Germinal center (tissue), 1 donor: ENCODE data around the gene C16orf89.
"Not testable (repeated sequence)": the region's sequence is repeated elsewhere in the genome, so short reads cannot be mapped to it uniquely, and the experiment has no call there.

Experiments
- DNase-seq: peaks from one replicate; pipeline ENCODE4 v3.0.0; 2012; ENCODE audit warnings: mixed read lengths, low spot score

The C16orf89 gene

DNA sequence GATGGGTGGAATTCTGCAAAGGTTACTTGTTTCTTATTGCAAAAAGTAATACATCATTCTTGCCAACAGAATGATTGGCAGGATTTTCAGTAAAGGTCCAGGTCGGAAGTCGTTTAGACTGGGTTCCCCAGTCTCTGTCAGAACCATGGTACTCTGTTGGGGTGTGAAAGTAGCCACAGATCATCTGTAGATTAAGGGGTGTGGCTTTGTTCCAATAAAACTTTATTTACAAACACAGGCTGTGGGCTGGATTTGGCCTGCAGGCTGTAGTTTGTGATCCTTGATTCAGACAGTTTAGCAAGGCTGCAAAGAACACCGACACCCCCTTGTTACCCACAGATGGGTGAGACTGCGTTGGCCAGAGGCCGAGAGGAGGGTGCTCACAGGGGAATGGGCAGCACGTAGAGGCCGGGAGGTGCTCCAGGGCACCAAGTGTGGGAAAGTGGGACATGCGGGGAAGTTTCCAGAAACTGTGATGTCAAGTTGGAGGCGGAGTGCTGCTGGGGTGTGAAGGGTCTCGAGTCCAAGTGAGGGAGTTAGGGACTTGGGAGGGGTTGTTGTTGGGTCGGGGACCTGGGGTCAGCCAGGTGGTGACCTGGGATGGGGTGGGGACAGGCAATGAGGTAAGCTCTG, 18.5 kb upstream of the C16orf89 start:
- DNase-seq = not testable (repeated sequence)

DNA sequence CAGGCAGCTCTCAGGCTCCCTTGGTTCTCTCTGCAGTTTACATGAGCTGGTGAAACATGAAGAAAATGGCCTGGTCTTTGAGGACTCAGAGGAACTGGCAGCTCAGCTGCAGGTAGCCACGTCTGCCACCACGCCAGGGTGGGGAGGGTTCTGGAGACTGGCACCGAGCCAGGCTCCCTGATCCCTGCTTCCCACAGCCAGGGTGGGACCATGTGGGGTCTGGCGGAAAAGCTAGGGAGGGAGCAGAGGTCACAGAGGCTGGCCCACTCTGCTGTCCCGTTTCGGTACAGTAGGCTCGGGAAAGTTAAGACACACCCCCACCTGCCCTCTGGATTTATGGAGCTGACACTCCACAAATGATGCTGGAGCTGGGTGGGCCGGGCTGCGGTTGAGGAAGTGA, 17.9 kb upstream of the C16orf89 start:
- DNase-seq = not testable (repeated sequence)

DNA sequence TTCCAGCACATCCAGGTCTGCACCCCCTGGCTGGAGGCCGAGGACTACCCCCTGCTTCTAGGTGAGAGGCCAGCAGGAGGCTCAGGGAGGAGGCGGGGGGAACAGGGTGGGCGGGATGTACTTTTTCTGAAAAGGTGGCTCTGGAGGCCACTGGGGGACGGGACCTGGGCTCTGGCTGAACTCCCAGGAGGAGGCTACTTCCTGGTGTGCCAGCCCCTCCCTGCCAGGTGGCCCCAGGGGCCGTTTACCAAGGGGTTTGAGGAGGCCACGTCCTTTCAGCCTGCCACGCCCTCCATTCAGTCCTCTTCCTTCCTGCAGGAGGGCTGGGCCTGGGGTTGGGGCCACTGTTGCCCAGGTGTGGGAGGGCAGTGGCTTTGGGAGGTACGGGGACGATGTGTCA, 15.2 kb upstream of the C16orf89 start:
- DNase-seq = not testable (repeated sequence)

DNA sequence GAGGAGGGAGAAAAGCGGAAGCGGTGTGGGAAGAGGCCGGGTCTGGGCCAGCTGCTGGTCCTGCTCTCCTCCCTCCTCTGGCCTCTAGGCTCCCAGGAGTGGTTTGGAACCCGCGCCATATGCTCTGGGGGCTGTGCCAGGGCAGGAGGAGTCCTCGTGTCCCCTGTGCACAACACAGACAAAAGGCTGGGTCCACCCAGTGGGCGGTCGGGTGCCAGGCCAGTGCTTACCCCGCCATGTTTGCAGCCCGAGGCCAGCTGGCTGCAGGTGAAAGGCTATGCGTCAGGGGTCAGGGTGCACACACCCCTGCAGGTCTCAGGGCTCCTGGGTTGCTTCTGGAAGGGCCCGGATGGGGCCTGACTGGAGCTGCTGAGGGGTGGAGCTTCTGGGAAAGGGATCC, 14.7 kb upstream of the C16orf89 start:
- DNase-seq = not testable (repeated sequence)

DNA sequence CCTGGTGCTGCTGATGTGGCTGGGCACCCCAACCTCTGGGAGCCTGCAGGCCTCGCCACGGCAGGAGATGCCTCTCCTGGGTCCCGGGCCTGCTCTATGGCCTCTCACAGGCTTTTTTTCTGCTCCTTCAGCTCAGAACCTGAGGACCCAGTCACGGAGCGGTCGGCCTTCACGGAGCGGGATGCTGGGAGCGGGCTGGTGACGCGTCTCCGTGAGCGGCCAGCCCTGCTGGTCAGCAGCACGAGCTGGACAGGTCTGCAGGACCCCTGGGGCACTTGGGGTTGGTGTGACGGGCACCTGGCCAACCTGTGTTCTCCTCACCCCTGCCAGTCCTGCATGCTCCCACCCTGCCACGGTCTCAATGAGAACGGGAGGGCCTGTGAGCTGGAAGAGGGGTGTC, 12.9 kb upstream of the C16orf89 start:
- DNase-seq = no peak

DNA sequence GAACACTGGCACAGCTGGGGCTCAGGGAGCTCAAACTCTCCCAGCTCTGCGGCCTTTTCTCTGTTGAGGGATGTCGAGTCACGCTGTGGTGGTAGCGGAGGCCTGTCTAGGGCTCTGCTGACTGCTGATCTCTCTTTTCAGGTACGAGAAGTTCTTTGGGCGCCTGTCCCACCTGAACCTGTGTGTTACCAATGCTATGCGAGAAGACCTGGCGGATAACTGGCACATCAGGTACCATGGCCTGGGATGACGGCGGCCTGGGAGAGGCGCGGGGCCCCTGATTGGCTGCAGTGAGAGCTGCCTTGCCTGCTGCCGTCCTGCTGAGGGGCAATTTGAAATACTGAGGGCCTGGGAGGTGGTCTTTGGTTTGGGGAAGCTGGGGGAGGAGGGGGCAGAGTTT, 11.5 kb upstream of the C16orf89 start:
- DNase-seq = no peak

DNA sequence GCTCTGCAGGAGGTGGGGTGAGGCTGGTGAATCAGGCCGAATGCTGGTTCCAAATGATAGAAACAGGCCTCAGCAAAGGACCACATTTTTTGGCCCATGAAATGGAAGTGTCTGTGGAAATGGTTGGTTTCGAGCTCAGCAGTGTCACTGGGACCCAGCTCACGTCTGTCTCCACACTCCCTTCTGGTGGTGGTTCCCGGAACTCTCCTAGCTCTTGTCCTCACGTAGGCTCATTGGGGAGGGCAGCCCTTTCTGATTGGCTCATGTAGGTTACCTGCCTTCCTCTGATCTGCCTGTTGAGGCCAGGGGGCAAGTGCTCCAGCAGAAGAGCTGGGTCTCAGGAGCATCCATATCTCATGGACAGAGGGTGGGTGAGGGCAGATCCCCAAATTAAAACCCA, 9.9 kb upstream of the C16orf89 start:
- DNase-seq = no peak

DNA sequence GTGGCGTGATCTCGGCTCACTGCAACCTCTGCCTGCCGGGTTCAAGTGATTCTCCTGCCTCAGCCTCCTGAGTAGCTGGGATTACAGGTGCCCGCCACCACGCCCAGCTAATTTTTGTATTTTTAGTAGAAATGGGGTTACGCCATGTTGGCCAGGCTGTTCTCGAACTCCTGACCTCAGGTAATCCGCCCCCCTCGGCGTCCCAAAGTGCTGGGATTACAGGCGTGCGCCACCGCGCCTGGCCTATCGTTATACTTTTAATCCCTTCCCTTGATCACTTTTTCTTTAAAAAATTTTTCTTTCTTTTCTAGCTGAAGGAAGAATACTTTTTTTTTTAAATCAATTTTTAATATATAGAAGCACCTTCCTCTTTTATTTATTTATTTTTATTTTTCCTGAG, 8.0 kb upstream of the C16orf89 start:
- DNase-seq = not testable (repeated sequence)

DNA sequence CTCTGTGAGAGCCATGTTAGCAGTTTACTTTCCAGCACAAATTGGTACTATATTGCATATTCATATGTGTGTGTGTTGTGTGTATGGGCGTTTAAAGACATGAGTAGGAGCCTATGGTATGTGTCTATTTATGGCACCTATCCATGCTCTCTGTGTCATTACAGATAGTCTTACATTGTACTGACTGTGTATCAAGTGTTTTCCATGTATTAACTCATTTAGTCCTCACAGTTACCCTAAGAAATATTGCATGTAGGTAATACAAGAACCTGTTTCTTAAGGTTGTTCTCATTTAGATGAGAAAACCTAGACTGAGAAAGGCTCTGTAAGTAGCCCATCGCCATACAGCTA, 7.5 kb upstream of the C16orf89 start:
- no peak for DNase-seq

DNA sequence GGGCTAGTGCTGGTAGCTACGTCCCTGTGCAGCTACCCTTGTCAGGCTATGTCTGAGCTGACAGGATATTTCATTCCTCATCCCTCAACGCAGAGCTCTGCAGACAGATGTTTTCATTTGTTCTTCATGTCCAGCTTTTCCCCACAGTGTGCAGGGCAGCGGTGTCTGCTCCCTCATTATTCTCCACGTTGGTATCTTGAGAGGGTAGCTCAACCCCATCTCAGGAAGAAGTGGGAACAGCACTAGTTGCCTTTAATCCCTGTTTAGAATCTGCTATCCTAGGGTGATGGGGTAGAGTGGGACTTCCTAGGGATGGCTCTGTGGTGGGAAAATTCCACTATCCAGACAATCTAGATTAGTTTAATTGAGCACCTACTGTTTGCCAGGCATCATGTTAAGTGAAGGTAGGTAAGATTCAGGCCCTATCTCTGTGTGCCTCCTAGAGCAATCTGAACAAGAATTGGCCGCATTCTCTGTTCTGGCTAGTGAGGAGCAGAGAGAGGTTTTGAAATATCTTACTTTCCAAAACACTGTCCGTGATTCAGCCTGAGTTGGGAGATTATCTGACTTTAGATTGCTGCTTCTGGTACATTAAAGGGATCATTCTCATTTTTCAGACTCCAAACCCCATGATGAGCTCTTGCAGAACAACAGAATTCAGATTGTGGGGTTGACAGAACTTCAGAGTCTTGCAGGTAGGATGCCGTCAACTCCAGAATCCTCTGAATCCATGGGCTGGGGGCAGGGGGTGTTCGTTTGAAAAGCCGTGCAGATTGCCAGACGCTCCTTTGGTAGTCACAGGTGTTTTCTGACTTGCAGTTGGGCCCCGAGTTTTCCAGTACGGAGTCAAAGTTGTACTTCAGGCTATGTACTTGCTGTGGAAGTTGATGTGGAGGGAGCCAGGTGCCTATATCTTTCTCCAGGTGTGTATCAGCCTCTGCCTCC, 6.8 kb upstream of the C16orf89 start:
- no peak for DNase-seq

DNA sequence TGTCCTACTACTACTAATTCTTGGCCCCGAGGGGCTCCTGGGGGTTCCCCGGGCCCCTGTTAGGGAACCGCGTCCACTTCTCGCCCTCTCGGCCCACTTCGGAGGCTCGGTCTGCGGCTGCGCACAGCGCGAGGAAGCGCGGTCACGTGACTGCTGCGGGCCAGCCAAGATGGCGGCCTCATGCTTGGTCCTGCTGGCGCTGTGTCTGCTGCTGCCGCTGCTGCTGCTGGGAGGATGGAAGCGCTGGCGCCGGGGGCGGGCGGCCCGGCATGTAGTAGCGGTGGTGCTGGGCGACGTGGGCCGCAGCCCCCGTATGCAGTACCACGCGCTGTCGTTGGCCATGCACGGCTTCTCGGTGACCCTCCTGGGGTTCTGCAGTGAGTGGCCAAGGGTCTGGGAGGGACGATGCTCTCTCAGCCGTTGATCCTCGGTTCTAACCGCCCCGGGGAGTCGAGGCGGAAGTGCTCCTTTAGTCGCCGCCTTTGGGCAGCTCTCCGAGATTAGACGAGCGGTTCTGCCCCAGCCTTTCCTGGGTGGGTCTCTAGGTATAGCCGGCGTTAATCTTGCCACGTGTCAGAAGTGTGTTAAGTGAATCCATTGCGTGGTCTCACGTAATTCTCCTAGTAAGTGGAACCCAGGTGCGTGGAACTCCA, 6.1 kb upstream of the C16orf89 start, which contains the start of gene ALG1:
Gene ALG1 (plus strand): TSS at position 163 of the 653 bp plus-strand sequence. CDS start 7 bp downstream, at position 170.
- DNase-seq = peak; percentile 93

DNA sequence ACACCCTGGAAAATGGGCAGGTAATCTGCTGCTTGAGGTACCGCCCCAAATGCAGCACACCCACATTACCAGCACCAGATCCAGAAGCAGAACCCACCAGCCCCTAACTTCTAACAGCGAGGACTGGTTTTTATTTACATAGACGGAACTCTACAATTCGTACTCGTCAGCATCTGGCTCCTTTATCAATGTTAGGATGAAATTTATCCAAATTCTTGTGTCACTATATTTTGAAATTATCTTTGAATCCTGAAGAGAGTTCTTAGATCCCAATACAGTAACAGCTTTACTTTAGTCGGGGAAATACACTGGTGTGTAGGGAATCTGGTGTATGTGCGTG, 5.6 kb upstream of the C16orf89 start:
- no peak for DNase-seq

DNA sequence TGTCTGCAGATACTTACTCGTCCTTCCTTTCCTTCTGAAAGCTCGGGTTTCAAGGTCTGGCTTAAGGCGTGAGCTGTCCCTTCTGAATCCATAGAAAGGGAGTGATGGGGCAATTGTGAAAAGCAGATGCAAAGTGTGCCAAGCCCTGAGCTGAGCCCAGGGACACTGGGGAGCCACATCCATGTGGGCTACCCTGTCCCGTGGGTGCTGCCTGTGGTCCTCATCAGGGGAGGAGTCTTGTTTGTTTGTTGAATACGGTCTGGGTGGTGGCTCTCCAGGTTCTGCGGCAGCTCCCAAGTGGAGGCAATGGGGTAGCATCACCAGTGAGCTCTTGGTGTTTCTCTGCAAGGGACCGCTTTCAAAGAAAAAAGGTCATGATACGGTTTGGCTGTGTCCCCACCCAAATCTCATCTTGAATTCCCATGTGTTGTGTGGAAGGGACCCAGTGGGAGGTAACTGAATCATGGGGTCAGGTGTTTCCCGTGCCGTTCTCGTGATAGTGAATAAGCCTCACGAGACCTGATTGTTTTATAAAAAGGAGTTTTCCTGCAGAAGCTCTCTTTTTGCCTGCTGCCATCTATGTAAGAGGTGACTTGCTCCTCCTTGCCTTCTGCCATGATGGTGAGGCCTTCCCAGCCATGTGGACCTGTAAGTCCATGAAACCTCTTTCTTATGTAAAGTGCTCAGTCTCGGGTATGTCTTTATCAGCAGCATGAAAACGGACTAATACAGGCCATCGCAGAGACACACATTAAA, 4.9 kb upstream of the C16orf89 start:
- DNase-seq = no peak

DNA sequence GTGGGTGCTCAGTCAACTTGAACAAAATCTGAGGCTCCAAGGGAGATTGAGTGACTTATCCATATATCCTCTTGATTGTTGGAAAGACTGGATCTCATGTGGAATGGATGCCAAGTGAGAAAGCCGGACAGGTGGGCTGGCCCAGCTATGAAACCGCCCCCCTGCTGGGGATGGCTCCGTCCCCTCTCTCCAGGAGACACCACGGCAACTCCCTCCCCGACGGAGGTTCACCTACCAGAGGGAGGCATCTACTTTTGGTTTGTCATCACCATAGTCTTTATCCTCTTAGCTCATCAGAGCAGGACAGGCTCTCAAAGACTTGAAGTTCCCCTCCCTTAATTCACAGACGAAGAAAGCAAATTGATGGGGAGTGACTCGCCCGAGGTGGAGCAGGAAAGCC, 4.1 kb upstream of the C16orf89 start:
- no peak for DNase-seq

DNA sequence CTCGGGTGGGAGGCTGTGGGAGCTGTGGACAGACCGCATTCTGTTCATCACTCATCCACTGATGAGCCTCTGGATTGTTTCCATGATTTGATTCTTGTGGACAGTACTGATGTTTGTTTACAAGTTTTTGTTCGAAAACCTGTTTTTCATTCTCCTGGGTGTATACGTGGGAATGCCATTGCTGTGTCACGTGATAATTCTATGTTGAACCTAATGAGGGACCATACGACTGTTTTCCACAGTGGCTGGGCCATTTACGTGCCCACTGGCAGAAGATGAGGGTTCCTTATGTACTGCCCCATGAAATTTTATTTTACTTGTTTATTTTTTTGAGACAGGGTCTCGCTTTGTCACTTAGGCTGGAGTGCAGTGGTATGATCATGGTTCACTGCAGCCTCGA, 3.3 kb upstream of the C16orf89 start:
- no peak for DNase-seq

DNA sequence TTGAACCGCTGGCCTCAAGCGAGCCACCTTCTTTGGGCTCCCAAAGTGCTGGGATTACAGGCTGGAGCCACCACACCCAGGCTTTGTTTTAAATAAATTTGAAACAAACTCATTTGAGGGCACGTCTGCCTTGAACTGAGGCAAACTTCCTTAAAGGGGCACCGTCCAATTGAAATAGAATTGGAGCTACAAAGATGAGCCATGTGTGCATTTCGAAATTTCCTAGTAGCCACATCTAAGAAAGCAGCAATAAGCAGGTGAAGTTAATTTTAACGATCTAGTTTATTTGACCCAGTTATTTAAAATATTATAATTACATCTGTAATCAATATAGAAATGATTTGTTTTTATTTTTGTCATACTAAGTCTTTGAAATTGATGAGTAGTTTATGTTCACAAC, 755 bp upstream of the C16orf89 start:
- DNase-seq = no peak

DNA sequence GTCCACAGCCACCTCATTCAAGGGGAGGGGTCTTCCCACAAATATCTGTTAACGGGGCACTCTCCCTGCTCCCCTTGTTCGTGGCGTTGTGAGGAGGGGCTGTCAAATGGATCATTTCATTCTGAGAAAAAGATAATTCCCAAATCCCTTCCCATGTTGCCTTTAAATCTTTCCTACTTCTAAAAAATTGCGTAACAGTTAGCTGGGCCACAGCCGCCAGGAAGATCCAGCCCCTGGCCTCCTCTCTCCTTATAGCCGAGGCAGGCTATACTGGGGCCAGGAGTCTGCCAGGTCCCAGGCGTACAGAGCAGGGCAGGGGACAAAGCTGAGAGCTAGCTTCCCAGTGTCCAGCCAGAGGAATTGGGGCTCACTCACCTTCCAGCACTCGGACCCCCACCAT, 430 bp downstream of the C16orf89 start:
- no peak for DNase-seq

DNA sequence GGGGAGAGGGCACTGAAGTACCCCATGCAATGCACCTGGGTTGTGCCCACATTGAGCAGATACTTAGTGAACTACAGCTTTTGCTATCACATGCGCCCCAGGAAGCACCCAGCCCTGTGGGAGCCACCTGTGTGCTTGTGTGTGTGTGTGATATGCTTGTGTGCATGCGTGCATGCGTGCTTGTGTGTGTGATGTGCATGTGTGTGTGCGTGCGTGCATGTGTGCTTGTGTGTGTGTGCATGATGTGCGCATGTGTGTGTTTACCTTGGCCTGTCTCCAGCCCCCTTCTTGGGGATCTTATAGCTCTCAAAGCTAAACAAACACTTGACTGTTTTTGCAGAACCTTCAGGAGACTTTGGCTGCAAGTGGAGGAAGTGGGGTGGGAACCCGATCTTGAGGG, 841 bp downstream of the C16orf89 start:
- DNase-seq = no peak

DNA sequence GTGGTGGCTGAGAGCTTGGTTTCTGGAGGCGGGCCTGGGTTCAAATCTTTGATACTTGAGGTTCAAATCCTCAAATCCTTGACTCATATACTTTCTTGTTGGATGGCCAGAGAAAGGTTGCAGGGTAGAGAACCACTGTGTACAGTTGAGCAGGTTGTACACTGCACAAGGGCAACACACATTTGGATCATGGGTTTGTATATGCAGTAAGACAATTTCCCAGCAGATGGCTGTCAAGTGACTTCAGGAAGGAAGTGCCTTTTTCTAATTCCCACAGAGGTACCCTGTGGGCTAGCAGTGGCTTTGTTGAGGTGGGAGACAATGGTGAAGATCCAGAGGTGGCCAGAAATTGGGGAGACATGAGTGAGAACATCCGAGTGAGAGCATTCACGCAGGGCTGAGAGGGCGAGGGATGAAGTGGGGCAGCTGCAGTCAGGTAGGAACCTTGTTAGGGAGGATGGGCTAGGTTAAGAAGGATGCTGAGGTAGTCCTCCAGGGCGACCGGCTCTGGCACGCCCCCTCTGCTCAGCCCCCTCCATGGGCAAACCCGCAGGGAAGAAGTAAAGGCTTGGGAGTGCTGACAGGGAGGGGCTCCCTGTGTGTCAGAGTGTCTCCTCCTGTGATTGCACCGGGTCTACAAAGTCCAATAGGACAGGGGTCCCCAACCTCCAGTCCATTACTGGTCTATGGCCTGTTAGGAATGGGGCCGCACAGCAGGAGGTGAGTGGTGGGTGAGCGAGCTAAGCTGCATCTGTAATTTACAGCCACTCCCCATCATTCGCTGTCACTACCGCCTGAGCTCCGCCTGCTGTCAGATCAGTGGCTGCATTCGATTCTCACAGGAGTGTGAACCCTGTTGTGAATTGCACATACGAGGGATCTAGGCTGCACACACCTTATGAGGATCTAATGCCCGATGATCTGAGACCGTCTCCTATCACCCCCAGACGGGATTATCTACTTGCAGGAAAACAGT, 2.7 kb downstream of the C16orf89 start:
- DNase-seq = no peak

DNA sequence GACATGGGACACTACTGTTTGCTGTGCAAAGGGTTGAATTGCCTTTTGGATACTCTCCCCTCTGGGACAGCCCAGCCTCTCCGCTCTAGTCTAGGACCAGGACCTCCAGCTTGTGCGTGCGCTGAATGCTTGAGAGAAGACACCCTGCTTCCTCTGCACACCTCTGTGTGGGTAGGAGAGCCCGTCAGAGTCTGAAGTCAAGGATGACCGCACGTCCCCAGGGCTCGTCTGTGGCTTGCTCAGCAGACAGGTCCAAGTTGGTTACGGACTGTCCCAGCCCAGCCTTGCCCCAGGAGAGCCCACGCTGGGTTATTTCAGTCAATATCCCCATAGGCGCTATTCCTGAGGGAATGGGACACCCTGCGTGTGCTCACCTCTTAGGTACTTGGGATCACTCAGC, 3.7 kb downstream of the C16orf89 start:
- no peak for DNase-seq

DNA sequence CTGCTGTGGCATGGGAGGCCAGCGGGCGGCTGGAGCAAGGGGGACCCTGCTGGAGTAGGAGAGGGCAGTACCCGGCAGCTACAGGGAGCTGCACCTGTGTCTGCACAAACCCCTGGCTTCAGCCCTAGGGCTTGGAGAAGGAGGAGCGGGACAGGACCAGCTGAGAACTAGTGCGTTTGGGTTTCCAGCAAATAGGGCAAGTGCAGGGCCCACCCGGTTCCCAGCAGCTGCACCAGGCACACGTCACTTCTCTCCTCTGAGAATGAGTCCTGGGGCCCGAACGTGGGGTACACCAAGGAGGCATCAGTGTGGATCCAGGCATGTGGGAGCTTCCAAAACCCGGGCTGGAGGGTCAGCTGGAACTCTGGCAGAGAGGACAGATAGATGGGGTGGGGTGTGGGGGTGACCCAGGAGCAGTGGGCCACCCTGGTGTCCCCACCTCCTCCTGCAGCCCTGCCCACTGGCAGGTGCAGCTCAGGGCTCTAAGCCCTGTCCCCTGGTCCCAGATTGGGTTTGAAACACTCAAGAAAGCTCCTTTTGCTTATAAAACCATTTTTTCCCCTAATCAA, 5.6 kb downstream of the C16orf89 start:
- DNase-seq = no peak
